Mammary epithelial cell (primary cell): ENCODE data around the gene RPS6KA5.

Experiments used
- CTCF ChIP-seq, 2 donors: IDR thresholded peaks in 1 of 2; conservative IDR thresholded peaks in 1 of 2; 2 replicates each; pipeline ENCODE4 v1.5.1; 2011 to 2012; ENCODE audit warnings: inconsistent platforms in 2 of 2, low read length in 2 of 2, mild to moderate bottlenecking in 2 of 2, control low read depth in 1 of 2, low read depth in 1 of 2; ENCODE audit not compliant: insufficient read depth in 1 of 2; ENCODE audit errors: extremely low read depth in 1 of 2
- EZH2 ChIP-seq: IDR thresholded peaks from 2 replicates; pipeline ENCODE4 v1.6.1; 2012; ENCODE audit warnings: low read length, inconsistent platforms, borderline replicate concordance

DNA sequence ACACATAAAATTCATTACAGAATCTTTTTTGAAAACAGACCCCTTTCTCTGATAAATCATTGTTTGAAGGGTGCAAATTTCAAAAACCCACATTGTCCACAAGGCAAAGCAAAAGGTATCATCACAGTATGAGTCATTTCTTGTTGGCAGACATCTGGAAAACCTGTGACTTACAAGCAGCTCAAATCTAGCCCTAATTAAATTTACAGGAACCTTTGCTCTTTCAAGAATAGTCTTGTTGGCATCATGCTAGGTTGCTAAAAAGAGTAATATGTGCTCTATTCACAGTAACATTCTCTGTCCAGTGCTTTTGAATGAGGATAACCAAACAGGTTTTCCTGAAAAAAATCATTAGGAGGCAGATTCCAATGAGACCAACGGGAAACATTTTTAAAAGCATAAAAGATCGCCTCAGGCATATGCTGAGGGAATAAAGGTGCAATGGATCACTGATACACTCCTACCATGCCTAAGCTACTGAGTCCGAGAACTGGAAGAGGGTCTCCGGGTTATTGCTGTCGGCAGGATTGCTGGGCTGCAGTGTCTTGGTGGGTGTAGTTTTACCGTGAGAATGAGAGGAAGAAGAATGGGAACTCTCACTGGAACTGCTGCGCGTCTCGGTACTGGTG, 188.7 kb downstream of the RPS6KA5 start:
- TF ChIP-seq CTCF (conservative IDR thresholded peaks at IDR 0.05 in 1 of 2, IDR thresholded peaks at IDR 0.05 in 1 of 2; ENCODE audit: extremely low read depth in 1 of 2, insufficient read depth in 1 of 2, low read depth in 1 of 2, low read length in 2 of 2) (peak in 1 of 2 donors; percentile 1), EZH2 (no peak)
